ACC112 (cell line): Measurements from ENCODE around the gene EFR3B.
"Not testable (repeated sequence)": the region's sequence is repeated elsewhere in the genome, so short reads cannot be mapped to it uniquely, and the experiment has no call there.

Experiments
- H2AFZ ChIP-seq: fragments of 200-600 bp; sonication (generic); one replicate; pipeline ENCODE4 v1.6.0; 2017; ENCODE audit warnings: antibody characterized with exemption, low read length; ENCODE audit not compliant: unreplicated experiment
- H3K27ac ChIP-seq: fragments of 200-600 bp; sonication (generic); 2 replicates; pipeline ENCODE4 v1.5.1; 2014; ENCODE audit warnings: low read depth, mild to moderate bottlenecking, antibody characterized with exemption, low read length, moderate library complexity
- H3K27me3 ChIP-seq: fragments of 200-600 bp; sonication (generic); 2 replicates; pipeline ENCODE4 v1.6.1; 2014; ENCODE audit warnings: mild to moderate bottlenecking, antibody characterized with exemption, low read length, moderate library complexity, mixed read lengths; ENCODE audit not compliant: insufficient read depth
- H3K36me3 ChIP-seq: fragments of 200-600 bp; sonication (generic); 2 replicates; pipeline ENCODE4 v1.6.1; 2016; ENCODE audit warnings: mild to moderate bottlenecking, antibody characterized with exemption, low read length, moderate library complexity, mixed read lengths; ENCODE audit not compliant: insufficient read depth
- H3K4me1 ChIP-seq: fragments of 200-600 bp; sonication (generic); one replicate; pipeline ENCODE4 v1.6.1; 2016; ENCODE audit warnings: low read length, mixed read lengths; ENCODE audit not compliant: insufficient read depth, unreplicated experiment, control insufficient read depth
- H3K4me3 ChIP-seq: fragments of 200-600 bp; sonication (generic); 2 replicates; pipeline ENCODE4 v1.5.1; 2014; ENCODE audit warnings: mild to moderate bottlenecking, low read depth, low read length
- H3K79me2 ChIP-seq: fragments of 200-600 bp; sonication (generic); one replicate; pipeline ENCODE4 v1.6.0; 2016; ENCODE audit warnings: low read length; ENCODE audit not compliant: control insufficient read depth, unreplicated experiment, insufficient read depth

The EFR3B gene

DNA sequence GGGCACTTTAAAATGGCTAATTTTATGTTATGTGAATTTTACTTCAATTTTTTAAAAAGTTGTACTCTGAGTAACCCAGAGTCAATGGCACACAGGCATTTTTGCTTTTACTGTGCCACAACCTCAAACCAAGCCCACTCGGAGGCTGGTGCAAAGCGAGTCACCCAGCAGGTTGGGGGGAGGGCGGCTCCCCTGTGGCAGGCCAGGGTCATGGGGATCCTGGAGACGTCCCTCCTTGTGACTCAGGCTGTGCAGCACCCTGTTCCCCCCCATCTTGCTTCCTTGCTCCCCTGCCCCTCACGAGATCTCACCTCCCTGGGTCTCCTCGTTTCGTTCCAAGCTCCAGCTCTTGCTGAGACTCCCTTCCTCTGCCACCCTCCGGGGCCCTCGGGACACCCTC lies 67.9 kb downstream of the EFR3B start:
- no peak overlapping the region for H2AFZ ChIP-seq
- no peaks in the 10 kb centered on the region for H3K27me3 ChIP-seq
- H3K4me1 ChIP-seq, result peaks cover 13% of the 10 kb centered on the region
- H3K79me2 ChIP-seq, result no peaks in the 10 kb centered on the region
- no peaks in the 10 kb centered on the region for H3K36me3 ChIP-seq
- H3K27ac ChIP-seq, result no peak overlapping the region
- no peak overlapping the region for H3K4me3 ChIP-seq

DNA sequence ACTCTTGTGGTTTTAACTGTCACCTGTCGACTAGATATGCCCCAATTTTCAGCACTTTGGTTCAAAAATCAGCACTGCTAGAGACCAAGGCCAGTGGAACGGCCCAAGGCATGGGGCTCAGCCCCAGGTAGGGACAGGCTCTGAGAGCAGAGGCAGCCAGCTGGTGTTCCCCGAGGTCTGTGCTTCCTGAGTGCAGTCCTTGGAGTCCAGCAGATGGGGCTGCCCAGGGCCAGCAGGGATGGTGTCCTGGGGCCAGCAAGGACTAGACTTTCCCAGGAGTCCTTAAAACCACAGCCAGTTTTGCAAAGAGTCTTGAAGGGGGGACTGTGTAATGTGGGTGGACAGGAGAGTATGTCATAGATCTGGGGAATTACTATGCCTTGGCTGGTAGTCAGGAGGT lies 70.2 kb downstream of the EFR3B start:
- H3K4me1 ChIP-seq, result no peaks in the 10 kb centered on the region
- no peaks in the 10 kb centered on the region for H3K36me3 ChIP-seq
- no peaks in the 10 kb centered on the region for H3K27me3 ChIP-seq
- no peak overlapping the region for H3K27ac ChIP-seq
- no peak overlapping the region for H3K4me3 ChIP-seq
- no peaks in the 10 kb centered on the region for H3K79me2 ChIP-seq
- no peak overlapping the region for H2AFZ ChIP-seq

DNA sequence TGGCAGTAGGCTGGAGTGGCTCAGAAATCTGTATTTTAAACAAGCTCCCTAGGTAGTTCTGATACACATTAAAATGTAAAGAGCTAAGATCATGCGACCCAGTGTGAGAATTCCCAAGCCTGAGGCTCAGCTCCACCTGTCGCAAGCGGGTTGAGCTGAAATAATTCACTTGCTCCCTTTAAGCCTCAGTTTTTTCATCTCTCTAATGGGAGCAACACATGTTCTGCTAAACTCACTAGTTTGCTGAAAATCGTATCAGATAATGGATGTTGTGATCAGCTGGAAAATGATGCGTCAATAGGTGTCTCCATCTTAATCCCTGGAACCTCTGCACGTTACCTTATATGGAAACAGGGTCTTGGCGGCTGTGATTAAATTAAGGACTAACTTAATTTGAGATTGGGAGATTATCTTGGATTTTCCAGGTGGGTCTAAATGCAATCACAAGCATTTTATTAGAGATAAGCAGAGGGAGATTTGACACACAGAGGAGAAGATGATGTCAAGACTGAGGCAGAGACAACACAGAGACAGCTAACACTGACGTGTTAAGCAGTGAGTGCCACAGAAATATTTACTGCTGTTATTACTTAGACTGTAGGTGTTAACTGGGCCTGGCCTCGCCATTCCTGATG lies 73.5 kb downstream of the EFR3B start:
- no peak overlapping the region for H3K27ac ChIP-seq
- no peaks in the 10 kb centered on the region for H3K27me3 ChIP-seq
- H3K36me3 ChIP-seq, result no peaks in the 10 kb centered on the region
- H3K79me2 ChIP-seq, result no peaks in the 10 kb centered on the region
- no peaks in the 10 kb centered on the region for H3K4me1 ChIP-seq
- H3K4me3 ChIP-seq, result no peak overlapping the region
- H2AFZ ChIP-seq, result no peak overlapping the region

DNA sequence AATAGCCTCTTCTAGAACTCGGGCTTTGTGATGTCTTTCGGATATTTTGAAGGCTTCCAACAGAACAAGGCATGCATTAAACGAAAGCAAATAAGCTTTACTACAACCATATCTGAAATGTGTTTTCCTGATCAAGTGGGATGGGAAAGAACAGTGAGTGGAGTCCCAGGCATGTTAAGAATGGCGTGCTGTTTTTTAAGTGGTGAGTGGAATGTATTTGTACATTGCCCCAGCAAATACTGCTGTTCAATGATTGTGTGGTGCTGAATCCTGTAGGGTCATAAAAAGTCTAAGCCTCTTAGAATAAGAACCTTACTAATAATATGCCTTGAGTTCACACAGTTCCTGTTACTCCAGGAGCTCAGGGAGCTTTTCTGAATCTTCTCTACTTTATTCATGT lies 74.0 kb downstream of the EFR3B start:
- no peak overlapping the region for H2AFZ ChIP-seq
- no peak overlapping the region for H3K27ac ChIP-seq
- no peaks in the 10 kb centered on the region for H3K27me3 ChIP-seq
- no peak overlapping the region for H3K4me3 ChIP-seq
- H3K36me3 ChIP-seq, result no peaks in the 10 kb centered on the region
- no peaks in the 10 kb centered on the region for H3K4me1 ChIP-seq
- no peaks in the 10 kb centered on the region for H3K79me2 ChIP-seq

DNA sequence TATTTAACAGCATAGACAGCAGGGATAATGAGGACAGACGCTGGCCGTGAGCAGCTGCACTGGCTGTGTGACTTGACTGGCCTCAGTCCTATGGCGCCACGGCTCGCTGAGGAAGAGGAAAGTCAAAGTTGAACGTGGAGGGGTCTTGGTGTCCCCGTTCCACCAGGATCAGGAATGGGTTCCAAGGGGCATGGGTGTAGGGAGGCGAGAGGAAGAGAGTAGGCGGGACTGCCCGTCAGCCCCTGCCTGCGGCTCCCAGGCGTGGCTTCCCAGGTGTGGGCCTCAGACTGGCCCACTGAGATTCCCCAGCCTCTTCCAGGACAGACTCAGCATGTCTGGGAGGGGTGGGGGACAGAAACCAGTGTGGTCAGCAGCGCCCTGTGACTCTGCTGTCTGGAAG lies 75.1 kb downstream of the EFR3B start:
- H3K27me3 ChIP-seq, result no peaks in the 10 kb centered on the region

DNA sequence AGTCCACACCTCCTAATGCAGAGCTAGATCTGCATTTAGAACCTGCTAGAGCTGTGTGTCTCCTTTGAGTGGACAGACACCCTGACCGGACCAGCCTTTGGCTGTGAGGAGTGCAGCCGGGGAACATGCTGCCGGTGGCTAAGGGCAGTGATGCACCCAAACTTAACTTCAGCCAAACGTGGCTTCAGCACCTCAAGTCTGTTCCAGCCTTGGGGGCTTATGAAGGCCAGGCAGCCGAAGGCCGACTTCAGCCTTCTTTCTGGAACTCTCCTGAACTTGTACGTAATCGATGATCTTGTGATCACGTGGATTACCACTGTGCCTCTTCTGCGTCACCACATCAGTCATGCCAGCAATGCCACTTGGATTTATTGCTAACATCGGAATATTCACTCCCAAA lies 77.4 kb downstream of the EFR3B start:
- no peaks in the 10 kb centered on the region for H3K79me2 ChIP-seq
- H2AFZ ChIP-seq, result no peak overlapping the region
- H3K36me3 ChIP-seq, result no peaks in the 10 kb centered on the region
- no peaks in the 10 kb centered on the region for H3K27me3 ChIP-seq
- no peak overlapping the region for H3K27ac ChIP-seq
- no peaks in the 10 kb centered on the region for H3K4me1 ChIP-seq
- H3K4me3 ChIP-seq, result no peak overlapping the region

More for the DNA sequence above, 75.1 kb downstream of the EFR3B start:
- Histone ChIP-seq H3K79me2 (no peaks in the 10 kb centered on the region), H3K27ac (no peak overlapping the region), H2AFZ (no peak overlapping the region), H3K36me3 (no peaks in the 10 kb centered on the region), H3K4me3 (no peak overlapping the region), H3K4me1 (no peaks in the 10 kb centered on the region)

DNA sequence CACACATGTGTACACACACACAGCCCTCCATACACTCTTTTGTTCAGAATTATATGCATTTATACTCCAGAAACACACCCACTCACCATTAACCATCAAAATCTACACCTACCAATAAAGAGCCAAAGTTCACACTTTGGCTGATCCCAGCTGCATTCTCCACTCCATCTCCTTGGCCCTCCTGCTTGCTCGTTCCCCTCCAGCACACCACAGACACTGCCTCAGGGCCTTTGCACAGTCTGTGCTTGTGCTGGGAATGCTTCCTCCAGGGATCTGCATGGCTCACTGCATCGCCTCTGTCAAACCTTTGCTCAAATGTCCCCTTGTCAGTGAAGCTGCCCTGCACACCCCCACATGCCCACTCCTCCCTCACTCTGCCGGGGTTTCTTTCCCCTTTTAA lies 80.5 kb downstream of the EFR3B start:
- Histone ChIP-seq H3K27ac (no peak overlapping the region), H2AFZ (no peak overlapping the region), H3K4me3 (no peak overlapping the region), H3K36me3 (no peaks in the 10 kb centered on the region), H3K27me3 (no peaks in the 10 kb centered on the region), H3K4me1 (no peaks in the 10 kb centered on the region), H3K79me2 (no peaks in the 10 kb centered on the region)

DNA sequence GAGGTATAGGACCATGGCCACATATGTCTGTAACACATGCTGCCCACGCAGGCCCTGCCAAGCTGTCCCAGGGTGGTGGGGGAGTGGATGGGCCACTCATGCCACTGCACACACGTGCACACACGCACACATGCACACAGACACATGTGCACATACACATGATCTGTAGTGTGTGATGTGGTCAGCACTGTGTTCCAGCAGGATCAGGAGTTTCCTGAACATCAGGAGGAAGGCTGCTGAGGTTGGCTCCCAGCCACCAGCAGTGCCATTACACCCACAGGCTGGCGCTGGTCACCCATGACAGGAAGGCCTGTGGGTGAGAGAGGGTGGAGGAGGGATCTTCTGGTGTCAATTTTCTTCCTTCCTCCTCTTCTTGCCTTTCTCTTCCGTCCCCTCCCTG lies 81.8 kb downstream of the EFR3B start:
- no peak overlapping the region for H3K27ac ChIP-seq
- no peaks in the 10 kb centered on the region for H3K36me3 ChIP-seq
- no peaks in the 10 kb centered on the region for H3K79me2 ChIP-seq
- H3K4me3 ChIP-seq, result no peak overlapping the region
- no peak overlapping the region for H2AFZ ChIP-seq
- no peaks in the 10 kb centered on the region for H3K27me3 ChIP-seq
- peaks cover 3% of the 10 kb centered on the region for H3K4me1 ChIP-seq

DNA sequence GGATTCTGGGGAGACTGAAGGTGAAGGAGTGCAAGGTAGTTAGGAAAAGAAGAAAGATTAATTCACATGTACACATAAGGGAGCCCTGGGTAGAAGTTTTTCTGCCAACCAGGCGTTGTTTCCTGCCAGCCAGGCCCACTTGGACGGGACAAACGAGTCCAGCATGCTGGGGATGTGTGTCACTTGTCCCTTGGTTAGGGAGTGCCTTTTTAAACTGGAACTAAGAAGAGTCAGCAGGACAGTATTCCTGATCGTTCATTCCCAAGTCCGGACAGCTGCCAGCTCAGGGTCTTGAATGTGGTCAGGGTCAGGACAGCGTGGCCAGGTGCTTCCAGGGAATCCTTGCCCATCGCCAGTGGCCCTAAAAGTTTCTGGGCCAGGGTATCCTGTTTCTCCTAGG lies 83.3 kb downstream of the EFR3B start:
- Histone ChIP-seq H2AFZ (no peak overlapping the region), H3K27ac (no peak overlapping the region), H3K27me3 (no peaks in the 10 kb centered on the region), H3K4me3 (no peak overlapping the region), H3K36me3 (no peaks in the 10 kb centered on the region), H3K4me1 (peaks cover 3% of the 10 kb centered on the region), H3K79me2 (no peaks in the 10 kb centered on the region)

DNA sequence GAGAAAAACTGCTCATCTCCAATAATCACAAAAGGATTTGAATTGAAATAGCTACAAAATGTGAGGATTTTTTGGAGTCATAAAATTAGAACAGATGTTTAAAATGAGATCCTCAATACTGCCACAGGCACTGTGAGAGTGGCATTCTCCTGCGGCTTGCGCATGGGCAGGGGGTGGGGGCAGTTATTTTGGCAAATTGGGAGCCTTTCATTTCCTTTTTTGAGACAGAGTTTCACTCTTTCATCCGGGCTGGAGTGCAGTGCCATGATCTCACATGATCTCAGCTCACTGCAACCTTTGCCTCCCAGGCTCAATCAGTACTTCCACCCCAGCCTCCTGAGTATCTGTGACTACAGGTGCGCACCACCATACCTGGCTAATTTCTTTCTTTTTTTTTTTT lies 84.1 kb downstream of the EFR3B start:
- H2AFZ ChIP-seq, result no peak overlapping the region
- no peaks in the 10 kb centered on the region for H3K36me3 ChIP-seq
- H3K4me3 ChIP-seq, result no peak overlapping the region
- H3K4me1 ChIP-seq, result peaks cover 3% of the 10 kb centered on the region
- peaks cover 2% of the 10 kb centered on the region; the same call in 1 of the 2 replicates for H3K27me3 ChIP-seq
- H3K79me2 ChIP-seq, result no peaks in the 10 kb centered on the region
- H3K27ac ChIP-seq, result no peak overlapping the region

DNA sequence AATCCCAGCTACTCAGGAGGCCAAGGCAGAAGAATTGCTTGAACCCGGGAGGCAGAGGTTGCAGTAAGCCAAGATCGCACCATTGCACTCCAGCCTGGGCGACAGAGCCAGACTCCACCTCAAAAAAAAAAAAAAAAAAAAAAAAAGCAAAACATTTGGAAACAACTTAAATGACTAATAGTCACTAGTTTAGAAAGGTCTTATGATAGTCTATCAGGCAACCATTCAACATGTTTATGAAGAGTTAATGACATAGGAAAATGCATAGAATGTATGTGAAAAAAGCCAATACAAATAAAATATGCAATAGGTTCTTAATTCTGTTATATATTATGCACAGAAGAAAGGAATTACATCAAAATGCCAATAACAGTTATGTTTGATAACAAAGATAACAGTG lies 85.2 kb downstream of the EFR3B start:
- H3K27me3 ChIP-seq, H3K4me3 ChIP-seq, H2AFZ ChIP-seq, H3K4me1 ChIP-seq, H3K36me3 ChIP-seq, H3K79me2 ChIP-seq, H3K27ac ChIP-seq: not testable (repeated sequence)
